ENCODE results near the gene NPPA. TPM values are rescaled to one million over a fixed set of nuclear protein-coding genes. Genes with fewer than 3 reads are reported as not detected.

NPPA gene
- total and polyA plus RNA-seq, 9 of the 15 experiments (the other 6 are each of a cell fraction or from before 2014, with no cell fraction given): not detected

DNA sequence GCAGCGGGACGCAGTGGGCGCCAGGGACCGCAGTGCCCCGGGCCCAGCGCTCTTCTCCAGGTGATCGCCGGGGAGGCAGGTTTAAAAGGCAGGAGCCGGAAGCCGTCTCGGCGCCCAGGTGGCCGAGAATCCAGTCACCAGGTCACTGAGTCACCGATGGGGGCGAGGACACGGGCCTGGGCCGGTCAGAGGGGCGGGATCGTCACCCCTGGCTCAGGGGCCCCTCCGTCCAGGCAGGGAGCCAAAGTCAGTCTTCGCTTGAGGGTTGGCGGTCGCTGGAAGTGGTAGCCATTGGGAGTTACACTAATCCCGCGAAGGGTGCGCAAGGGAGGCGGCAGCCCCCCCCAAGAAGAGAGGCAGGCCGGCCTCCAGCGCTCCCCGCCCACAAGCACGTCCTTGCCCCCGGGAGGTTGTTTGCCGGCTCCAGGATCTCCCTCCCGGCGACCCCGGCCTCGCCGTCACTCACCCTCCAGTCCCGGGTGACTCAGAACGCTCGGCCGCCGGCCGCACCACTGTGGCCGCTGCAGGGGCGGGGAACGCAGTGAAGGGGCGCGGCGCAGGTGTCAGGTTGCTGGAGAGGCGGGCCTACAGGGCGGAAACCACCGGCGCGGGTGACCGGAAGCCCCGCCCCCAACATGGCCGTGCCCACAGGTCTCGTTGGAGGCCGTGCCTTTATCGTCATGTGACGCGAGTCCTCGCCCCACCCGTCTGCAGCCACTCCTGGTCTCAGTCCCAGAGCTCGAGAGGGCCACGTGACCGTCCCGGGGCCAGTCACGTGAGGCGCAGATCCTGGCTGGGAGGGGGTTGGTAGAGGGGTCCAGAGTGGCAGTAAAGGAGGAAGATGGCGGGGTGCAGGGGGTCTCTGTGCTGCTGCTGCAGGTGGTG lies 41.9 kb downstream of the NPPA start, which contains the start of the genes CLCN6 and MTHFR (continued):
- TF ChIP-seq, protein P1, sequence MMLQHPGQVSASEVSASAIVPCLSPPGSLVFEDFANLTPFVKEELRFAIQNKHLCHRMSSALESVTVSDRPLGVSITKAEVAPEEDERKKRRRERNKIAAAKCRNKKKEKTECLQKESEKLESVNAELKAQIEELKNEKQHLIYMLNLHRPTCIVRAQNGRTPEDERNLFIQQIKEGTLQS (IDR thresholded peaks at IDR 0.05): no peak
- TF ChIP-seq, protein P1 (CRISPR knock-in tag; conservative IDR thresholded peaks at IDR 0.05): peak; percentile 86
- TF ChIP-seq SMARCA4 (IDR thresholded peaks at IDR 0.05) (no peak; the same call in 1 of the 2 replicates), MYNN (IDR thresholded peaks at IDR 0.05) (peak; percentile 17; the same call in 1 of the 2 replicates), MYNN (CRISPR knock-in tag; IDR thresholded peaks at IDR 0.05) (no peak), FOS (IDR thresholded peaks at IDR 0.05; ENCODE audit: extremely low read depth, insufficient read length) (peak; percentile 91), TAF15 (IDR thresholded peaks at IDR 0.05; ENCODE audit: low read depth, low read length) (0 out of 2 replicates have a peak, but pooled peaks have one; percentile 27), CC2D1A (IDR thresholded peaks at IDR 0.05) (no peak; the same call in 1 of the 2 replicates), DIDO1 (tag; IDR thresholded peaks at IDR 0.05; ENCODE audit: low read depth) (peak; percentile 86), RNF2 (IDR thresholded peaks at IDR 0.05) (peak; percentile 32; the same call in 1 of the 2 replicates), BHLHE40 (IDR thresholded peaks at IDR 0.05; ENCODE audit: low read length) (peak; percentile 99), ZNF699 (CRISPR knock-in tag; IDR thresholded peaks at IDR 0.05; ENCODE audit: insufficient replicate concordance) (no peak), CBX1 (IDR thresholded peaks at IDR 0.05; ENCODE audit: low read depth) (peak; percentile 7; the same call in 1 of the 2 replicates)
- TF ChIP-seq, protein P2, sequence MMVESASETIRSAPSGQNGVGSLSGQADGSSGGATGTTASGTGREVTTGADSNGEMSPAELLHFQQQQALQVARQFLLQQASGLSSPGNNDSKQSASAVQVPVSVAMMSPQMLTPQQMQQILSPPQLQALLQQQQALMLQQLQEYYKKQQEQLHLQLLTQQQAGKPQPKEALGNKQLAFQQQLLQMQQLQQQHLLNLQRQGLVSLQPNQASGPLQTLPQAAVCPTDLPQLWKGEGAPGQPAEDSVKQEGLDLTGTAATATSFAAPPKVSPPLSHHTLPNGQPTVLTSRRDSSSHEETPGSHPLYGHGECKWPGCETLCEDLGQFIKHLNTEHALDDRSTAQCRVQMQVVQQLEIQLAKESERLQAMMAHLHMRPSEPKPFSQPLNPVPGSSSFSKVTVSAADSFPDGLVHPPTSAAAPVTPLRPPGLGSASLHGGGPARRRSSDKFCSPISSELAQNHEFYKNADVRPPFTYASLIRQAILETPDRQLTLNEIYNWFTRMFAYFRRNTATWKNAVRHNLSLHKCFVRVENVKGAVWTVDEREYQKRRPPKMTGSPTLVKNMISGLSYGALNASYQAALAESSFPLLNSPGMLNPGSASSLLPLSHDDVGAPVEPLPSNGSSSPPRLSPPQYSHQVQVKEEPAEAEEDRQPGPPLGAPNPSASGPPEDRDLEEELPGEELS (CRISPR knock-in tag; IDR thresholded peaks at IDR 0.05; ENCODE audit: borderline replicate concordance): peak; percentile 86; the same call in 1 of the 2 replicates
- TF ChIP-seq, protein P3, sequence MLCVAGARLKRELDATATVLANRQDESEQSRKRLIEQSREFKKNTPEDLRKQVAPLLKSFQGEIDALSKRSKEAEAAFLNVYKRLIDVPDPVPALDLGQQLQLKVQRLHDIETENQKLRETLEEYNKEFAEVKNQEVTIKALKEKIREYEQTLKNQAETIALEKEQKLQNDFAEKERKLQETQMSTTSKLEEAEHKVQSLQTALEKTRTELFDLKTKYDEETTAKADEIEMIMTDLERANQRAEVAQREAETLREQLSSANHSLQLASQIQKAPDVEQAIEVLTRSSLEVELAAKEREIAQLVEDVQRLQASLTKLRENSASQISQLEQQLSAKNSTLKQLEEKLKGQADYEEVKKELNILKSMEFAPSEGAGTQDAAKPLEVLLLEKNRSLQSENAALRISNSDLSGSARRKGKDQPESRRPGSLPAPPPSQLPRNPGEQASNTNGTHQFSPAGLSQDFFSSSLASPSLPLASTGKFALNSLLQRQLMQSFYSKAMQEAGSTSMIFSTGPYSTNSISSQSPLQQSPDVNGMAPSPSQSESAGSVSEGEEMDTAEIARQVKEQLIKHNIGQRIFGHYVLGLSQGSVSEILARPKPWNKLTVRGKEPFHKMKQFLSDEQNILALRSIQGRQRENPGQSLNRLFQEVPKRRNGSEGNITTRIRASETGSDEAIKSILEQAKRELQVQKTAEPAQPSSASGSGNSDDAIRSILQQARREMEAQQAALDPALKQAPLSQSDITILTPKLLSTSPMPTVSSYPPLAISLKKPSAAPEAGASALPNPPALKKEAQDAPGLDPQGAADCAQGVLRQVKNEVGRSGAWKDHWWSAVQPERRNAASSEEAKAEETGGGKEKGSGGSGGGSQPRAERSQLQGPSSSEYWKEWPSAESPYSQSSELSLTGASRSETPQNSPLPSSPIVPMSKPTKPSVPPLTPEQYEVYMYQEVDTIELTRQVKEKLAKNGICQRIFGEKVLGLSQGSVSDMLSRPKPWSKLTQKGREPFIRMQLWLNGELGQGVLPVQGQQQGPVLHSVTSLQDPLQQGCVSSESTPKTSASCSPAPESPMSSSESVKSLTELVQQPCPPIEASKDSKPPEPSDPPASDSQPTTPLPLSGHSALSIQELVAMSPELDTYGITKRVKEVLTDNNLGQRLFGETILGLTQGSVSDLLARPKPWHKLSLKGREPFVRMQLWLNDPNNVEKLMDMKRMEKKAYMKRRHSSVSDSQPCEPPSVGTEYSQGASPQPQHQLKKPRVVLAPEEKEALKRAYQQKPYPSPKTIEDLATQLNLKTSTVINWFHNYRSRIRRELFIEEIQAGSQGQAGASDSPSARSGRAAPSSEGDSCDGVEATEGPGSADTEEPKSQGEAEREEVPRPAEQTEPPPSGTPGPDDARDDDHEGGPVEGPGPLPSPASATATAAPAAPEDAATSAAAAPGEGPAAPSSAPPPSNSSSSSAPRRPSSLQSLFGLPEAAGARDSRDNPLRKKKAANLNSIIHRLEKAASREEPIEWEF (CRISPR knock-in tag; IDR thresholded peaks at IDR 0.05): no peak
- TF ChIP-seq, protein P4, sequence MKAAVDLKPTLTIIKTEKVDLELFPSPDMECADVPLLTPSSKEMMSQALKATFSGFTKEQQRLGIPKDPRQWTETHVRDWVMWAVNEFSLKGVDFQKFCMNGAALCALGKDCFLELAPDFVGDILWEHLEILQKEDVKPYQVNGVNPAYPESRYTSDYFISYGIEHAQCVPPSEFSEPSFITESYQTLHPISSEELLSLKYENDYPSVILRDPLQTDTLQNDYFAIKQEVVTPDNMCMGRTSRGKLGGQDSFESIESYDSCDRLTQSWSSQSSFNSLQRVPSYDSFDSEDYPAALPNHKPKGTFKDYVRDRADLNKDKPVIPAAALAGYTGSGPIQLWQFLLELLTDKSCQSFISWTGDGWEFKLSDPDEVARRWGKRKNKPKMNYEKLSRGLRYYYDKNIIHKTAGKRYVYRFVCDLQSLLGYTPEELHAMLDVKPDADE (conservative IDR thresholded peaks at IDR 0.05; ENCODE audit: control insufficient read depth, low read depth, low read length): peak; percentile 80

Measured in K562 (cell line).